AG04450 (cell line): Measurements from ENCODE around the gene ETAA1. TPM values are rescaled to one million over a fixed set of nuclear protein-coding genes. Genes with fewer than 3 reads are reported as not detected.

Experiments used
- CTCF ChIA-PET: fragments of 300-600, 350-600 bp; formaldehyde crosslinking; extraction: SDS; loops from one replicate; lab custom pipeline; 2022; ENCODE audit warnings: antibody characterized with exemption, inconsistent platforms; lab: Charles Lee
- POLR2A ChIA-PET: fragments of 350-600 bp; formaldehyde crosslinking; extraction: SDS; loops from one replicate; lab custom pipeline; 2021; ENCODE audit warnings: antibody characterized with exemption, inconsistent platforms; lab: Yijun Ruan, JAX
- DNase-seq: peaks from one replicate; pipeline ENCODE4 v3.0.0-alpha.2; 2011; ENCODE audit warnings: low read depth, low spot score
- H3K27ac ChIP-seq: one replicate; pipeline ENCODE4 v1.5.1; 2012; ENCODE audit warnings: low read depth, low read length, control low read depth
- H3K27me3 ChIP-seq: one replicate; pipeline ENCODE4 v1.6.0; 2012; ENCODE audit warnings: low read length; ENCODE audit not compliant: control insufficient read depth, insufficient read depth
- H3K4me3 ChIP-seq: 2 replicates; pipeline ENCODE4 v1.5.1; 2011; ENCODE audit warnings: mild to moderate bottlenecking, low read depth, low read length, control low read depth
- H3K9me3 ChIP-seq: 2 replicates; pipeline ENCODE4 v1.5.1; 2012; ENCODE audit warnings: low read length; ENCODE audit not compliant: control insufficient read depth, insufficient read depth
- CTCF ChIP-seq: IDR thresholded peaks from 2 replicates; pipeline ENCODE4 v1.5.1; 2011; ENCODE audit warnings: low read depth, low read length, control low read depth, inconsistent platforms
- polyA plus RNA-seq: library from polyadenylated mRNA; depleted of rRNA; stranded (reverse); fragments of >200 nt; gene quantifications from 2 replicates; pipeline ENCODE4 v1.2.3, GENCODE V29; 2011

Gene ETAA1
- polyA plus RNA-seq, 1 experiment, result 18.1 TPM

- H3K9me3 ChIP-seq, result peaks cover 4% of the 10 kb centered on the region; the same call in 1 of the 2 replicates
- no peak overlapping the region for H3K27ac ChIP-seq
- DNase-seq, result no peak
- ChIA-PET POLR2A (no interaction called here), CTCF (no interaction called here)
- no peak for TF ChIP-seq CTCF
- H3K4me3 ChIP-seq, result no peak overlapping the region
- no peaks in the 10 kb centered on the region for H3K27me3 ChIP-seq
These were observed 26.4 kb downstream of the ETAA1 start for GRCh38 chr2:67423489-67423888.

GRCh38 chr2:67436221-67436620, 39.1 kb downstream of the ETAA1 start:
- no peak overlapping the region for H3K4me3 ChIP-seq
- ChIA-PET POLR2A (no interaction called here), CTCF (no interaction called here)
- no peak for DNase-seq
- TF ChIP-seq CTCF, result no peak
- H3K9me3 ChIP-seq, result no peaks in the 10 kb centered on the region
- no peak overlapping the region for H3K27ac ChIP-seq
- H3K27me3 ChIP-seq, result no peaks in the 10 kb centered on the region

- Histone ChIP-seq H3K9me3 (no peaks in the 10 kb centered on the region), H3K27ac (no peak overlapping the region), H3K4me3 (no peak overlapping the region), H3K27me3 (no peaks in the 10 kb centered on the region)
- ChIA-PET CTCF (no interaction called here), POLR2A (no interaction called here)
- no peak for DNase-seq
- no peak for TF ChIP-seq CTCF
These were observed 40.0 kb downstream of the ETAA1 start for GRCh38 chr2:67437114-67437513.

GRCh38 chr2:67438337-67438736, 41.2 kb downstream of the ETAA1 start:
- TF ChIP-seq CTCF, result no peak
- POLR2A ChIA-PET, result no interaction called here
- H3K27me3 ChIP-seq, result no peaks in the 10 kb centered on the region
- no peak overlapping the region for H3K27ac ChIP-seq
- no peak for DNase-seq
- H3K4me3 ChIP-seq, result no peak overlapping the region
- peaks cover 2% of the 10 kb centered on the region; the same call in 1 of the 2 replicates for H3K9me3 ChIP-seq
- CTCF ChIA-PET, result no interaction called here

GRCh38 chr2:67445652-67446268, 48.6 kb downstream of the ETAA1 start:
- no peak overlapping the region for H3K4me3 ChIP-seq
- ChIA-PET CTCF (interaction anchor here (0.5 to 0.6 kb wide), 2 partner anchors 34 to 70 kb away, joined by 3 to 8 read pairs; no protein-coding TSS in a partner anchor), POLR2A (no interaction called here)
- no peaks in the 10 kb centered on the region for H3K27me3 ChIP-seq
- DNase-seq, result no peak
- peaks cover 2% of the 10 kb centered on the region; the same call in 1 of the 2 replicates for H3K9me3 ChIP-seq
- H3K27ac ChIP-seq, result no peak overlapping the region
- no peak for TF ChIP-seq CTCF
